ENCODE data around the gene DHX9.
"Not testable (repeated sequence)": the region's sequence is repeated elsewhere in the genome, so short reads cannot be mapped to it uniquely, and the experiment has no call there.

DHX9 gene

DNA sequence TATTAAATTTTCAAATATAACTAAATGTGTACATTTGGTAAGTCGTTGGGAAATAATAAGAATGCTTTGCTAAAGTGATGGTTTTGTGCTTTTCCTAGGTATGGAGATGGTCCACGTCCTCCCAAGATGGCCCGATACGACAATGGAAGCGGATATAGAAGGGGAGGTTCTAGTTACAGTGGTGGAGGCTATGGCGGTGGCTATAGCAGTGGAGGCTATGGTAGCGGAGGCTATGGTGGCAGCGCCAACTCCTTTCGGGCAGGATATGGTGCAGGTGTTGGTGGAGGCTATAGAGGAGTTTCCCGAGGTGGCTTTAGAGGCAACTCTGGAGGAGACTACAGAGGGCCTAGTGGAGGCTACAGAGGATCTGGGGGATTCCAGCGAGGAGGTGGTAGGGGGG is 47.8 kb downstream of the DHX9 start:
- in situ Hi-C loops (cut with MboI; ENCODE audit: low sequenced_read_pairs) = no loop called here

DNA sequence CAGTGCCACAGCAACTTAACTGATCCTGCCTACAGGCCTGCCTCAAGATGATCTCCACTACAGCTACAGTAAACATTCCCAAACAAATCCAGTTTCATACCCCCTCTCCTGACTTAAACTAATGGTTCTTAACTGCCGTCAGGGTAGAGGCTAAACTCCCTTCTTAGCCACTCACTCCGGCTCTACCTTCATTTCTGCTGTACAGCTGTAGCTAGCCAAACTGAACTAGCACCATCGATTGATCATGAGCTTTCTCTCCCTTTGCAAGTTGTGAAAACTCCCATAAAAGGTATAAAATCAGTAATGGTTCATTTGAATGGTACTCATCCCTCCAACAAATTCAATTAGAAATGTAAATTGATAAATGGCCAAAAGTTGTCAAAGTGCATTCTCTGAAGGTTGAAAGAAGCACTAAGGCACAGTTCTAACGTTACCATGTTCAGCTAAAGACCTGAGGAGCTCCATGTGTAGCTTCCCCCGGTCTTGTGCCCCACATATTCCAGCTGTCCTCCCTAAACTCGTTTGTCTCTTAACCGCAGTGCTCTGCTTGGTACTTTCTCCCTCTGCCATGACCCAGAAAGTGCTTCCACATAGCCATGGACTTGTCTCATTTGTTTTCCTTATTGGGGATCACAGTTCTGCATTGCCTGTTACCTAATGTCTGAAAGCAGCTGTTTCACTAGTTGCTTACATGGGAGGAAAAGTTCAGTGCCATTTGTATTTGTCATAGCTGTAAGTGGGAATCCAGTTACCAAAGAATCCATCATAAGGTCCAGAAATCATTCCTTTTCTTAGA is 49.8 kb downstream of the DHX9 start:
- in situ Hi-C loops (cut with MboI; ENCODE audit: low sequenced_read_pairs) = no loop called here

DNA sequence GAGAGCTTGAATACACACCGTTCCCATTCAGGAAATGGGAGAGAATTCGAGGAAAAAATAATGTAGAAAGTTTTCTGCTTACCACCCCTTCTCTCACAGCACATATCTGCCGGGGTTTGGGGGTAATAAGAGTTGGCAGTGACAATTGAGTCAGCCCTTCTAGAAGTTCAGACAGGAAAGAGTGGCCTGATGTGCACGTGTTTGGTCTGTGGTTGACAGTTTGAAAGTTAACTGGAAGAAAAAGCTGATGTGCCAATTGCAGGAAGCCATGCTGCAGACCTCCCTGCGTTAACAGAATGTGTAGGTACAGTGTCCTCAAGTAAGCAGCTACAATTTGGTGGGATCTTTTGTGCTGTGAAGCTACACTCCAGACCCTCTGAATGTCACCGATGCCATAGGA is 50.9 kb downstream of the DHX9 start:
- in situ Hi-C loops (cut with MboI; ENCODE audit: low sequenced_read_pairs) = no loop called here

DNA sequence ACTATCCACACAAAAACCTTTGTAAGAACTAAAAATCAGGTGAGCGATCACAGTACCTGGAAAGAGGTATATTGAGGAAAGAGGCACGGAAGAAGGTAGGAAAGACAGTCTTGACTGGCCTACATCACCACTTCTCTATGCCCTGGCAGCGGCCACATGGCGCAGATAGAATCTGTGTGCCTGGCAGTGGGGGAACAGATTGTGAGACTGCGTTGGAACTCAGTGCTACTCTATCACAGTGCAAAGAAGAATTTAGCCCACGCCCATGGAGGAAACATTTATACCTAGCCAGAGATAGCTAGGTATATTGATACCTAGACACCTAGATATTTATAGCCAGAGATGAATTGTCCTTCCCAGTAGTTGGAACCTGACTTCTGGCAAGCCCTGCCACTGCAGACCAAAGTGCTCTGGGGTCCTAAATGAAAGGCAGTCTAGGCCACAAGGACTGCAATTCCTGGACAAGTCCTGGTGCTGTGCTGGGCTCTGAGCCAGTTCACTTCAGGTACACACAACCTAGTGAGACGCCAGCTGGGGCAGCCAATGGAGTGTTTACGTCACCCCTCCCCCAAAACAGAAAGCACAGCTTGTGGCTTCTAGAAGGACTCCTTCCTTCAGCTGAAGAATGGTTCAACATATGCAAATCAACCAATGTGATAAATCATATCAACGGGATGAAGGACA is 51.9 kb downstream of the DHX9 start:
- in situ Hi-C loops (cut with MboI; ENCODE audit: low sequenced_read_pairs) = no loop called here

DNA sequence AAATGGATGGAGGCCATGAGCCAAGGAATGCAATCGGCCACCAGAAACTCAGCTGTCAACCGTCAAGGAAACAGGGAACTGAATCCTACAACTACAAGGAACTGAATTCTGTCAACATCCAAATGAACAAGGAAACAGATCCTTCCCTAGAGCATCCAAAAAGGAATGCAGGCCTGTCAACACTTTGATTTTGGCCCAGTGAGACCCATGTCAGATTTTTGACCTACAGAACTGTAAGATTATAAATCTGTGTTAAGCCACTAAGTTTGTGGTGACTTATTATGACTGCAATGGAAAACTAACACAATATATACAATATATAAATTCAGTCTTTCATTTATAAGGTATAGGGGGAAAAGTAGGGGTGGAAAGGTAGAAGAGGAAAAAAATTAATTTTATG is 58.5 kb downstream of the DHX9 start:
- in situ Hi-C loops (cut with MboI; ENCODE audit: low sequenced_read_pairs) = no loop called here

DNA sequence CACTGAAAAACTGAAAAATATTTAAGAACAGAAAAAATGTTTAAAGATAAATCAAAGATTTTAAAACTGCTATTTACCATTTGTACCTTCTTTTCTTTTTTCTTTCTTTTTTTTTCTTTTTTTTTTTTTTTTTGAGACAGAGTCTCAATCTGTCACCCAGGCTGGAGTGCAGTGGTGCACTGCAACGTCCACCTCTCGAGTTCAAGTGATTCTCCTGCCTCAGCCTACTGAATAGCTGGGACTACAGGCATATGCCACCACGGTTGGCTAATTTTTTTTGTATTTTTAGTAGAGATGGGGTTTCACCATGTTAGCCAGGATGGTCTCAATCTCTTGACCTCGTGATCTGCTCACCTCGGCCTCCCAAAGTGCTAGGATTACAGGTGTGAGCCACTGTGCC is 62.8 kb downstream of the DHX9 start:
- in situ Hi-C loops (cut with MboI; ENCODE audit: low sequenced_read_pairs) = not testable (repeated sequence)

DNA sequence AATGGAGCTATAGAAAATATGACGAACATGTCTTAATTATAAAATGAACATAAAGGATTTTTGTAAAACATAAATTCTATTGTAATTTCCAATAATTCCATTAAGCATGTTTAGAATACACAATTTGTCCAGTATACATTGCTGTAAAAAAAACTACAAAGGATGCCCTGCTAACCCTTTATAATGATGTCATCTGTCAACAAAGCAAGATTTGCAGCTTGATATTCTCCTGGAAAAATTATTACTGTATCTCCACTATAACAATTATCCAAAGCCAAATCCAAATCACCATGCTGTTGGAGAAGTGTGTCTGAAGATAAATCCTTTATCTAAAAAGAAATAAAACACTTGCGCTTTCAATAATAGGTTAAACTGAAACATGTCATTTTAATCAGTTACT is 66.2 kb downstream of the DHX9 start:
- in situ Hi-C loops (cut with MboI; ENCODE audit: low sequenced_read_pairs) = no loop called here

DNA sequence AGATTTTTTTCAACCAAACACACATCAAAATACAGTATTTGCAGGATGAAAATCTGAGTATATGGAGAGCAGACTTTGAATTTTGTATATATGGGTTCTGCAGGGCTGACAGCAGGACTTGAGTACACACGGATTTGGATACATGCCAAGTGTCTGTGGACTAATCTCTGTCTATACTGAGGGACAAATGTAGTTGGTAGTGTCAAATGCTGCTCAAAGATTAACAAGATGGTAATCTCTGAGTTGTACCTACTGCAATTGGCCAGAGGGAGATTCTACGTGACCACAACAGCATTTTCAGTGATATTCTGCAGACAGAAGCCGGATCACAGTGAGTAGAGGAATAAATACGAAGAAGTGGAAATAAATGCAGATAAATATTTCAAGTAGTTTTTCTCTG is 70.4 kb downstream of the DHX9 start:
- in situ Hi-C loops (cut with MboI; ENCODE audit: low sequenced_read_pairs) = no loop called here

DNA sequence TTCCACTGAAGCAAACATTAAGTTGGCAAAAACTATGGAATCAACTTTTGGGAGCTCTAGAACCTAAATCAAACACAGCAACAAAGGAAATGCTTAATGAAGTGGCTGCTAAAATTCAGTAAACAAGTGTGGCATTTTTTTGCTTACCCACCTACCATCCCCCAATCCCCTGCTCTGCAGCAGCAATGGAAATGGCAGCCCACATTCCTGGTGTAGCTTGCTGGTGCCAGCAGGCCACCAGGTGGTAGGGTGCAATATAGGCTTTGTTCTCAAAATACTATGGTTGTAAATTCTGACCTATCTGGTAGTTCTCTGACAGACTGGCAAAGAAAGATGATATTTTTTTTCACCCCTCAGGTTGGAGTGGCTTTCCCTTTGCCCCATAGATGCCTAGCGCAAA is 71.0 kb downstream of the DHX9 start:
- in situ Hi-C loops (cut with MboI; ENCODE audit: low sequenced_read_pairs) = no loop called here

DNA sequence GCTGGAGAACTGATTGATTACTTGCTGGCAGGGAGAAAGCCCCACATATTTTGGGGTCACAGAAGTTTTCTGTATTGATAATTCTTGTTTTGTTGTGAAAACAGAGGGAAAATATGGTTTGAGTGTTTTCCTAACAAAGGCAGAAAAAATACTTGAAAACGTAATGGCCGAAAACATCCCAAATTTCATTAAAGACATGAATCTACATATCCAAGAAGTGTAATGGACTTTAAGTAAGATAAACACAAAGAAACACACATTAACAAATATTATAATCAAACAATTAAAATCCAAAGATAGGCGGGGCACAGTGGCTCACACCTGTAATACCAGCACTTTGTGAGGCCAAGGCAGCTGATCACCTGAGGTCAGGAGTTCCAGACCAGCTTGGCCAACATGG is 74.3 kb downstream of the DHX9 start:
- in situ Hi-C loops (cut with MboI; ENCODE audit: low sequenced_read_pairs) = no loop called here

DNA sequence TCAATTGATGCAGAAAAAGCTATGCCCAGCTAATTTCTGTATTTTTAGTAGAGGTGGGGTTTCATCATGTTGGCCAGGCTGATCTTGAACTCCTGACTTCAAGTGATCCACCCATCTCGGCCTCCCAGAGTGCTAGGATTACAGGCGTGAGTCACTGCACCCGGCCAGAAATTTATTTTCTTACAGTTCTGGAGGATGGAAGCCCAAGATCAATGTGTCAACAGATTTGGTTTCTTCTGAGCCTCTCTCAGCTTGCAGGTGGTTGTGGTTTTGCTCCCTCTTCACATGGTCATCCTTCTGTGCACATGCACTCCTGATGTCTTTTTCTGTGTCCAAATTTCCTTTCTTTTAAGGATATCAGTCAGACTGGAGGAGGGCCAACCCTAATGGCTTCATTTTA is 78.2 kb downstream of the DHX9 start:
- in situ Hi-C loops (cut with MboI; ENCODE audit: low sequenced_read_pairs) = no loop called here

DNA sequence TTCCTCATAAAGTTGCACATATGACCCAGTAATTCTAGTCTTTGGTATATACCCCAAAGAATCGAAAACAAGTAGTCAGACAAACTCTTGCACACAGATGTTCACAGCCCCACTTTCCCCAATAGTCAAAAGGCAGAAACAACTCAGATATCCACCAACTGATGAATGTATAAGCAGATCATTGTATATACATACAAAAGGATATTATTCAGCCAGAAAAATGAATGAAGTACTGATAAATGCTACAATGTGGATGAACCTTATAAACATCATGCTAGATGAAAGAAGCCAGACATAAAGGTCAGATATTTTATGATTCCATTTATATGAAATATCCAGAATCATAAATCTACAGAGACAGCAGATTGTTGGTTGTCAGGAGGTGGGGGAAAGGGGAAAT is 86.5 kb downstream of the DHX9 start:
- in situ Hi-C loops (cut with MboI; ENCODE audit: low sequenced_read_pairs) = no loop called here

DNA sequence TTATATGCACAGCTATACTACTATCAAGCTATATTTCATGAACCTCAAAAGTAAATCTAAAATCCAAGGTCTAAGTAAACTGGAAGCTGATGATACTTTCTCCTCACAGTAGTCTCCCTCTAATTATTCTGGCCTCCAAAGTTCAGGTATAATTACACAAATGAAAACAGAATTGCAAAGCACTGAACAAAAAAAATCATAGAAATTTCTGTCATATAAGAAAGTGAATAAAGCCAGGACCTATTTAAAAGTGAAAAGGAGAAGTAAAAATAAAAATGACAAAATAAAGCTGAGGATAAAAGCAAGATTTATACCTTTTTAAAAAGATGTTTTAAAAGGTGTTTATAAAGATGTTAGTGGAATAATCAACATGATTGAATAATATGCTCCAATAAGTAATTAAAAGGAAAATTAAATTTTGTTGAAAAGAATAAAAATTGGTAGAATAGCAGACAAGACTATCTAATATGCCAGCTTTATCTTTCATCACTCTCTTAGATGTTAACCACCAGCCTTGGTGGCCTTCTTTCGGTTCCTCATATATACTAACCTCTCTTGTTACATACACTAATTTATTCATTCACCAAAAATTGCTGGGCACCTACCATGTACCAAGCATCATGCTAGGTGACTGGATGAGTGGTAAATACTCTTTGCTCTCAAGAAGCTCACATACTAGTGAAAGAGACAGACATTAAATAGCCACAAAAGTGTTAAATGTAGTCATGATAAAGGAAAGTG is 88.7 kb downstream of the DHX9 start:
- in situ Hi-C loops (cut with MboI; ENCODE audit: low sequenced_read_pairs) = no loop called here

DNA sequence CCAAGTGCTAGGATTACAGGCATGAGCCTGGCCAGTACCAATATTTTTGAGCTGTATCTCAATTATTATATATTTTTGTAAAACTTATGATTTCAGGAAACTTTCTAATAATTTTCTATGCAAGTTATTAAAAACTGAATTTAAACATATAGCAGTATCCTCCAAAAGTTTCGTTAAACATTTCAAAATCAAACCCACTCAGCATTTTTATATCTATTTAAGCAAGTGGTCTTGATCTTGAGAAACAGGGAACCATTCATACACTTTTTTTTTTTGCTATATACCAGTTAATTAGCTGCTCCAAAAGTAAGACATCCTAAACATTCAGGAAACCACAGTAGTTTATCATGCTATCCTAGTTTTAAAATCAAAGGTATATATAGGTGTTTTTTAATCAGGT is 91.8 kb downstream of the DHX9 start:
- in situ Hi-C loops (cut with MboI; ENCODE audit: low sequenced_read_pairs) = no loop called here

DNA sequence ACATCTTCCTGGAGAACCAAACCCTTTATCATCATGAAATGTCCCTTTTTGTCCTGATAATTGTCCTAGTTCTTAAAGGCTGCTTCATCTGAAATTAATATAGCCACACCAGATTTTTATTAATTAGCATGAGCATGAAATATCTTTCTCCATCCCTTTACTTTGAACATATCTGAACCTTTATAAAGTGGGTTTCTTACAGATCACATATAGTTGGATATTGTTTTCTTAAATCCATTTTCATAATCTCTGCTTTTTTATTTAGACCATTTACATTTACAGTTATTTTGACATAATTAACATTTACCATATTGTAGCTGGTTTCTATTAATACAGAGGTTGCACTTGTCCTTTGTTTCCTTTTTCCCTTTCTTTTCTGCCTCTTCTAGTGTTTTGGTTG is 96.6 kb downstream of the DHX9 start:
- in situ Hi-C loops (cut with MboI; ENCODE audit: low sequenced_read_pairs) = no loop called here
